ENCODE data around the gene SERPINA1. TPM values are rescaled to one million over a fixed set of nuclear protein-coding genes. Genes with fewer than 3 reads are reported as not detected.
"Not testable (repeated sequence)": the region's sequence is repeated elsewhere in the genome, so short reads cannot be mapped to it uniquely, and the experiment has no call there.

The SERPINA1 gene
- total and polyA plus RNA-seq, 7 donors, result 0.78 to 5.5 (median 3.0) TPM

DNA sequence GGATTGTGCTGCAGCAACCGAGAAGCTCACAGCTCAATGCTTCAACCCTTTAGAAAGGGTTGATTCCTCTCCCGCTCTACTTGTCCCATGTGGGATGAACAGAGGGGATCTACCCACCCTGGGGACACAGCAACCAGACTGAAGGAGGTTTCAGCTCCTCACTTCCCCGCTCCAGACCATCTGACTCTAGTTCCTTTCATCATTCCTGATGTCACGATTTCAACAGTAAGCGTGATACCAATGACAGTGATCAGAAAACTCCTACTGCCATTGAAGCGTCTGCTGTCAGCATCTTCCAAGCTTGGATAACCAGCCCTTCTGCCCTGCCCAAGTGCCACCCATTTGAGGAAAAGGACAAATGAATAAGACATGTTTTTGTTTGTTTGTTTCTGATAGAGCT lies 14.3 kb downstream of the SERPINA1 start:
- peaks cover 0 to 4% (median 3%) of the 10 kb centered on the region in 3 donors for H3K27me3 ChIP-seq (ENCODE audit: insufficient read depth in 3 of 3, low read length in 2 of 3)
- intact Hi-C loops (cut with DNase I), result no loop called here
- no peak for DNase-seq

GRCh38 chr14:94373708-94374107 lies 14.7 kb downstream of the SERPINA1 start:
- TF ChIP-seq, protein P1, sequence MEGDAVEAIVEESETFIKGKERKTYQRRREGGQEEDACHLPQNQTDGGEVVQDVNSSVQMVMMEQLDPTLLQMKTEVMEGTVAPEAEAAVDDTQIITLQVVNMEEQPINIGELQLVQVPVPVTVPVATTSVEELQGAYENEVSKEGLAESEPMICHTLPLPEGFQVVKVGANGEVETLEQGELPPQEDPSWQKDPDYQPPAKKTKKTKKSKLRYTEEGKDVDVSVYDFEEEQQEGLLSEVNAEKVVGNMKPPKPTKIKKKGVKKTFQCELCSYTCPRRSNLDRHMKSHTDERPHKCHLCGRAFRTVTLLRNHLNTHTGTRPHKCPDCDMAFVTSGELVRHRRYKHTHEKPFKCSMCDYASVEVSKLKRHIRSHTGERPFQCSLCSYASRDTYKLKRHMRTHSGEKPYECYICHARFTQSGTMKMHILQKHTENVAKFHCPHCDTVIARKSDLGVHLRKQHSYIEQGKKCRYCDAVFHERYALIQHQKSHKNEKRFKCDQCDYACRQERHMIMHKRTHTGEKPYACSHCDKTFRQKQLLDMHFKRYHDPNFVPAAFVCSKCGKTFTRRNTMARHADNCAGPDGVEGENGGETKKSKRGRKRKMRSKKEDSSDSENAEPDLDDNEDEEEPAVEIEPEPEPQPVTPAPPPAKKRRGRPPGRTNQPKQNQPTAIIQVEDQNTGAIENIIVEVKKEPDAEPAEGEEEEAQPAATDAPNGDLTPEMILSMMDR (IDR thresholded peaks at IDR 0.05), result no peak
- H3K9me3 ChIP-seq, result no peaks in the 10 kb centered on the region
- H3K4me3 ChIP-seq, result no peak overlapping the region
- ATAC-seq, result peak in 1 of 4 donors; percentile 54
- H3K27ac ChIP-seq, result no peak overlapping the region
- intact Hi-C loops (cut with DNase I), result no loop called here
- no peaks in the 10 kb centered on the region for H3K36me3 ChIP-seq (ENCODE audit: insufficient read depth in 1 of 2, low read depth in 1 of 2)
- H3K27me3 ChIP-seq (ENCODE audit: insufficient read depth in 3 of 3, low read length in 2 of 3), result peaks cover 0 to 4% (median 3%) of the 10 kb centered on the region in 3 donors
- H3K4me1 ChIP-seq, result no peaks in the 10 kb centered on the region
- DNase-seq, result peak in 1 of 2 donors; percentile 65
- 53 to 66% (median 55%) methylated on average over 8 of the region's 8 CpGs for WGBS, 3 donors

More for the DNA sequence above, 14.3 kb downstream of the SERPINA1 start:
- H3K9me3 ChIP-seq, result no peaks in the 10 kb centered on the region
- no peaks in the 10 kb centered on the region for H3K4me1 ChIP-seq
- TF ChIP-seq, protein P1 (IDR thresholded peaks at IDR 0.05), result no peak
- H3K36me3 ChIP-seq (ENCODE audit: insufficient read depth in 1 of 2, low read depth in 1 of 2), result no peaks in the 10 kb centered on the region
- no peak overlapping the region for H3K27ac ChIP-seq
- WGBS, 3 donors, result 90 to 92% (median 91%) methylated on average over 6 of the region's 6 CpGs
- no peak for ATAC-seq
- no peak overlapping the region for H3K4me3 ChIP-seq

GRCh38 chr14:94372021-94372605 lies 16.3 kb downstream of the SERPINA1 start:
- Histone ChIP-seq H3K27me3 (ENCODE audit: insufficient read depth in 3 of 3, low read length in 2 of 3) (peaks cover 0 to 4% (median 3%) of the 10 kb centered on the region in 3 donors), H3K4me3 (no peak overlapping the region), H3K4me1 (no peaks in the 10 kb centered on the region), H3K9me3 (no peaks in the 10 kb centered on the region), H3K36me3 (ENCODE audit: insufficient read depth in 1 of 2, low read depth in 1 of 2) (no peaks in the 10 kb centered on the region), H3K27ac (no peak overlapping the region)
- DNase-seq (no peak), ATAC-seq (no peak)
- intact Hi-C loops (cut with DNase I), result no loop called here
- 77 to 85% (median 81%) methylated on average over 13 of the region's 13 CpGs for WGBS, 3 donors
- TF ChIP-seq, protein P1 (IDR thresholded peaks at IDR 0.05), result no peak

DNA sequence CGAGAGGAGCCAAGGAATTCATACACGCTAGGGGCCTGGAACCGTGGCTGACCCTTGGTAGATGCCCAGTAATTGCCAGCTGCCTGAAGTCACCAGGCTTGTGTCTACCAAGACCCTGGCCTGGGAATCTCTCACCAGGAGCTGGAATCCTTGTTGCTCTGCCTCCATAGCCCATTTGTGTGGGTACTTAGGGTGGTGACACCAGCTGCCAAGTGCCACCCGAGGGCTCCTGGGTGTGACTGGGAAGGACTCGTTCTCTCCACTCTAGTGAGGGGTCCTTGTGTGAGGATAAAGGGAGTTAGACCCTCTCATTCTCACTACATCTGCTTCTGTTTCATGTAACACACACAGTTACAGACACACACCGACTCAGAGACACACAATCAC lies 17.9 kb downstream of the SERPINA1 start:
- intact Hi-C loops (cut with DNase I), result no loop called here
- no peaks in the 10 kb centered on the region for H3K4me1 ChIP-seq
- no peaks in the 10 kb centered on the region for H3K9me3 ChIP-seq
- H3K27me3 ChIP-seq (ENCODE audit: insufficient read depth in 3 of 3, low read length in 2 of 3), result peaks cover 0 to 4% (median 3%) of the 10 kb centered on the region in 3 donors
- ATAC-seq, result no peak
- TF ChIP-seq, protein P1 (IDR thresholded peaks at IDR 0.05), result no peak
- H3K27ac ChIP-seq, result no peak overlapping the region
- DNase-seq, result no peak
- H3K4me3 ChIP-seq, result no peak overlapping the region
- no peaks in the 10 kb centered on the region for H3K36me3 ChIP-seq (ENCODE audit: insufficient read depth in 1 of 2, low read depth in 1 of 2)
- WGBS, 3 donors, result 54 to 75% (median 71%) methylated on average over 3 to 6 of the region's 6 CpGs

DNA sequence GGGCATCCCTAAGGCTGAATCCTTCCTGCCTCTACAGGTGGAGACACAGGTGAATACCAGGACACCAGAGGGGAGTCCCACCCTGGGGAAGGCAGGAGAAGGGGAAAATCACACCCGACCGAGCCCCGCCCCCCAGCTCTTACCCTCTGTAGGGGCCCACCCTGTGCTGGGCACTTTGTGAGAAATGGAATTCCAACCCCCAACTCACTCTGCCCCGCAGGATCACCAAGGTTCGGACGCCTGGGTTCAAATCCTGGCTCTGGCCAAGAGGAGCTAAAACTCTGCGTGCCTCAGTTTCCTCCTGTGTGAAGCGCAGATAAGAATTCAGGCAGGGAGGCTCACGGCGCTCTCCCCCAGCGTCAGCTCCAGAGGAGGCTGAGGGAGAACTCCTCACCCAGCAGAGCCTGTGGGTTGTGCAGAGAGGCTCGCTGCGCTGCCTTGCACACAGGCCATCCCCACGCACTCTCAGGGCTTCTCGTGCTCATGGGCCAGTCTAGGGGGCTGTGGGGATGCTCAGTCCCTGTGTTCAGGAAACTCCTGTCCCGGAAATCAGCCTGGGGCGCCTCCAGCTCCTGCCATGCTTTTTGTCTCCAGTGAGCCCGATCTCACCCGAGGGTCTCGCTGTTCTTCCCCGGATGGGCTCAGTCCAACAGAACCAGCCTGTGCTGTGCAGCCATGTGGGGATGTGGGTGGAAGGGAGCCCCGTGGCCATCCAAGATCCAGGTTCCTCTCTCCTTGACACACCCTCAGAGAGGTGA lies 18.5 kb downstream of the SERPINA1 start:
- H3K36me3 ChIP-seq (ENCODE audit: insufficient read depth in 1 of 2, low read depth in 1 of 2); H3K27ac ChIP-seq; H3K4me1 ChIP-seq; H3K9me3 ChIP-seq; H3K27me3 ChIP-seq (ENCODE audit: insufficient read depth in 3 of 3, low read length in 2 of 3); ATAC-seq; H3K4me3 ChIP-seq; intact Hi-C loops (cut with DNase I); DNase-seq: not testable (repeated sequence)
- 79 to 85% (median 81%) methylated on average over 16 to 19 of the region's 22 CpGs for WGBS, 3 donors

All from psoas muscle (tissue), 8 donors.